PC-9 (cell line): ENCODE results near the gene CT45A1. TPM values are rescaled to one million over a fixed set of nuclear protein-coding genes. Genes with fewer than 3 reads are reported as not detected.
"Not testable (repeated sequence)": the region's sequence is repeated elsewhere in the genome, so short reads cannot be mapped to it uniquely, and the experiment has no call there.

ENCODE experiments used
- BruUV-seq: library from RNA; stranded (reverse); fragments of 400-500 nt; replicated peaks from 2 replicates; lab custom pipeline; 2021; lab: Mats Ljungman, UMichigan
- CTCF ChIA-PET: fragments of 300-600 bp; sonication (Branson Sonifier 250); formaldehyde crosslinking; loops from one replicate; lab custom pipeline; 2022; ENCODE audit warnings: antibody characterized with exemption; lab: Charles Lee
- POLR2A ChIA-PET: fragments of 300-600 bp; sonication (Branson Sonifier 250); formaldehyde crosslinking; loops from one replicate; lab custom pipeline; 2022; ENCODE audit warnings: antibody characterized with exemption; ENCODE audit not compliant: unreplicated experiment; lab: Charles Lee
- DNase-seq, 2 experiments: peaks; one replicate each; pipeline versions ENCODE4 v3.0.0 to v3.0.0-alpha.2; 2015 to 2022; ENCODE audit warnings: mixed read lengths in 1 of 2
- H2AFZ ChIP-seq: fragments of 200-600 bp; sonication (generic); 2 replicates; pipeline ENCODE4 v1.8.1; 2017; ENCODE audit warnings: antibody characterized with exemption
- H3F3A ChIP-seq: fragments of 200-600 bp; sonication (generic); 2 replicates; pipeline ENCODE4 v1.8.1; 2017; ENCODE audit warnings: antibody characterized with exemption, mild to moderate bottlenecking, low read depth; ENCODE audit not compliant: insufficient read depth
- H3K27ac ChIP-seq: fragments of 200-600 bp; sonication (generic); 2 replicates; pipeline ENCODE4 v1.6.1; 2016; ENCODE audit warnings: mixed run types
- H3K27me3 ChIP-seq: fragments of 200-600 bp; sonication (generic); 2 replicates; pipeline ENCODE4 v1.6.1; 2016; ENCODE audit warnings: low read depth, mixed run types; ENCODE audit not compliant: insufficient read depth
- H3K36me3 ChIP-seq: fragments of 200-600 bp; sonication (generic); 2 replicates; pipeline ENCODE4 v1.6.1; 2016; ENCODE audit warnings: low read depth, mixed run types
- H3K4me1 ChIP-seq: fragments of 200-600 bp; sonication (generic); replicated peaks from 2 replicates; pipeline ENCODE4 v1.6.1; 2016; ENCODE audit warnings: mixed run types; ENCODE audit not compliant: insufficient read depth
- H3K4me2 ChIP-seq: fragments of 200-600 bp; sonication (generic); 2 replicates; pipeline ENCODE4 v1.6.1; 2017; ENCODE audit warnings: mixed run types
- H3K4me3 ChIP-seq: fragments of 200-600 bp; sonication (generic); 2 replicates; pipeline ENCODE4 v1.6.1; 2016; ENCODE audit warnings: mixed run types
- H3K79me2 ChIP-seq: fragments of 200-600 bp; sonication (generic); 2 replicates; pipeline ENCODE4 v1.6.1; 2017; ENCODE audit warnings: low read depth, mixed run types
- H3K9me2 ChIP-seq: fragments of 200-600 bp; sonication (generic); 2 replicates; pipeline ENCODE4 v1.8.1; 2017; ENCODE audit warnings: mild to moderate bottlenecking; ENCODE audit not compliant: insufficient read depth
- H3K9me3 ChIP-seq: fragments of 200-600 bp; sonication (generic); 2 replicates; pipeline ENCODE4 v1.8.1; 2016; ENCODE audit warnings: low read depth; ENCODE audit not compliant: insufficient read depth
- H4K20me1 ChIP-seq: fragments of 200-600 bp; sonication (generic); 2 replicates; pipeline ENCODE4 v1.8.1; 2017; ENCODE audit not compliant: insufficient read depth
- EZH2 ChIP-seq: fragments of 200-600 bp; sonication (generic); IDR thresholded peaks from 2 replicates; pipeline ENCODE4 v1.8.0; 2017; ENCODE audit warnings: antibody characterized with exemption, low read depth
- intact Hi-C: fragments of 100-400 bp; cut with micrococcal nuclease; formaldehyde crosslinking; loops from one replicate; pipeline ENCODE4 v1.10.0; 2022; ENCODE audit not compliant: unreplicated experiment
- total RNA-seq: library from RNA; stranded (reverse); gene quantifications from 2 replicates; pipeline ENCODE4 v1.2.3, GENCODE V29; 2021
- TF ChIP-seq, protein P1 (sequence below): fragments of 200-600 bp; sonication (generic); conservative IDR thresholded peaks from 2 replicates; pipeline ENCODE4 v1.6.1; 2017; ENCODE audit warnings: mixed run types, antibody characterized with exemption, mild to moderate bottlenecking, moderate library complexity

The CT45A1 gene
- total RNA-seq, 1 experiment from 2014 or later: not detected

DNA sequence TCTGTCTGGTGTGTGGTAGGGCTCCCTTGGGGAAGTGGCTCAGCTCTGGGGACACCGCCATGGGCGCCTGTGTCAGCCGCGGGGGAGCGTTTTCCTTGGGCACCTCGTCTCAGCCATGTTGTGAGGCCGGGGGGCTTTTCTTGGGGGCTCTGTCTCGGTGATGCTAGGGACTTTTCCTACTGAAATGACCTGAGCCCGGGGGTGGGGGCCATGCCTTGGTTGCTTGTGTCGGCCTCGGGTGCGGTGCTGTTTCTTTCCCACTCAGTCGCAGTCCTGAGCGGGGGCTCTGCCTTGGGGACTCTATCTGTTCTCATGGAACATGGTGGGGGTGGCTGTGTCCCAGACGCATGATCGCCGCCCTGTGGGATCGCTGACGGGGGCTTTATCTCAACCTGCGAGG, 356 bp downstream of the CT45A1 start:
- no peaks in the 10 kb centered on the region for H4K20me1 ChIP-seq
- H3K9me3 ChIP-seq: no peaks in the 10 kb centered on the region
- H3K4me2 ChIP-seq: no peak overlapping the region
- ChIA-PET POLR2A (no interaction called here), CTCF (no interaction called here)
- DNase-seq: no peak
- H3K36me3 ChIP-seq: no peaks in the 10 kb centered on the region
- intact Hi-C loops: no loop called here
- H3K4me1 ChIP-seq: no peaks in the 10 kb centered on the region
- BruUV-seq: no TSS peak
- H3K79me2 ChIP-seq: no peaks in the 10 kb centered on the region
- no peaks in the 10 kb centered on the region for H3K9me2 ChIP-seq
- H2AFZ ChIP-seq: no peak overlapping the region
- H3K4me3 ChIP-seq: no peak overlapping the region
- TF ChIP-seq, protein P1, sequence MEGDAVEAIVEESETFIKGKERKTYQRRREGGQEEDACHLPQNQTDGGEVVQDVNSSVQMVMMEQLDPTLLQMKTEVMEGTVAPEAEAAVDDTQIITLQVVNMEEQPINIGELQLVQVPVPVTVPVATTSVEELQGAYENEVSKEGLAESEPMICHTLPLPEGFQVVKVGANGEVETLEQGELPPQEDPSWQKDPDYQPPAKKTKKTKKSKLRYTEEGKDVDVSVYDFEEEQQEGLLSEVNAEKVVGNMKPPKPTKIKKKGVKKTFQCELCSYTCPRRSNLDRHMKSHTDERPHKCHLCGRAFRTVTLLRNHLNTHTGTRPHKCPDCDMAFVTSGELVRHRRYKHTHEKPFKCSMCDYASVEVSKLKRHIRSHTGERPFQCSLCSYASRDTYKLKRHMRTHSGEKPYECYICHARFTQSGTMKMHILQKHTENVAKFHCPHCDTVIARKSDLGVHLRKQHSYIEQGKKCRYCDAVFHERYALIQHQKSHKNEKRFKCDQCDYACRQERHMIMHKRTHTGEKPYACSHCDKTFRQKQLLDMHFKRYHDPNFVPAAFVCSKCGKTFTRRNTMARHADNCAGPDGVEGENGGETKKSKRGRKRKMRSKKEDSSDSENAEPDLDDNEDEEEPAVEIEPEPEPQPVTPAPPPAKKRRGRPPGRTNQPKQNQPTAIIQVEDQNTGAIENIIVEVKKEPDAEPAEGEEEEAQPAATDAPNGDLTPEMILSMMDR: no peak
- no peak for TF ChIP-seq EZH2
- H3K27me3 ChIP-seq: peaks cover 10% of the 10 kb centered on the region; the same call in 1 of the 2 replicates
- H3F3A ChIP-seq: no peaks in the 10 kb centered on the region
- H3K27ac ChIP-seq: no peak overlapping the region

DNA sequence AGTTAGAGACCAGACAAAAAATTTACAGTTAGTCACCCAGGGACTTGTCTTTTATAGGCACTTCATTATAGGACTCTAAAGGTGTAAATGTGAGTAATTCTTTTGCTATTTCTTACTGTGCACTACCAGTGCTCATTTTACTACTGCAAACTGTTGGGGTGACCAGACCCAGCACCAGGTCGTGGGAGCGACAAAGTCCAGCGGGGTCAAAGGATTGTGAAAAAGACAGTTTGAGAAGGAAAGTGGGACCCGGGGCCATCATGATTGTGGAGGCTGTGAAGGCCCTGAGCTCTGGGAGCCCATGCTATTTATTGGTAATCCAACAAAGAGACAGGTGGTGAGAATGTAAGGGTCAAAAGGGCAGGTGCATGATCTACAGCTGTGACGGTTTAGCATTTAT, 21.2 kb downstream of the CT45A1 start:
- H3K36me3 ChIP-seq, H3K4me3 ChIP-seq, H3K9me2 ChIP-seq, H4K20me1 ChIP-seq, H3F3A ChIP-seq, BruUV-seq, intact Hi-C loops, DNase-seq, H2AFZ ChIP-seq, H3K27me3 ChIP-seq, H3K9me3 ChIP-seq, H3K4me1 ChIP-seq, H3K4me2 ChIP-seq, H3K79me2 ChIP-seq, POLR2A ChIA-PET, H3K27ac ChIP-seq, CTCF ChIA-PET: not testable (repeated sequence)

DNA sequence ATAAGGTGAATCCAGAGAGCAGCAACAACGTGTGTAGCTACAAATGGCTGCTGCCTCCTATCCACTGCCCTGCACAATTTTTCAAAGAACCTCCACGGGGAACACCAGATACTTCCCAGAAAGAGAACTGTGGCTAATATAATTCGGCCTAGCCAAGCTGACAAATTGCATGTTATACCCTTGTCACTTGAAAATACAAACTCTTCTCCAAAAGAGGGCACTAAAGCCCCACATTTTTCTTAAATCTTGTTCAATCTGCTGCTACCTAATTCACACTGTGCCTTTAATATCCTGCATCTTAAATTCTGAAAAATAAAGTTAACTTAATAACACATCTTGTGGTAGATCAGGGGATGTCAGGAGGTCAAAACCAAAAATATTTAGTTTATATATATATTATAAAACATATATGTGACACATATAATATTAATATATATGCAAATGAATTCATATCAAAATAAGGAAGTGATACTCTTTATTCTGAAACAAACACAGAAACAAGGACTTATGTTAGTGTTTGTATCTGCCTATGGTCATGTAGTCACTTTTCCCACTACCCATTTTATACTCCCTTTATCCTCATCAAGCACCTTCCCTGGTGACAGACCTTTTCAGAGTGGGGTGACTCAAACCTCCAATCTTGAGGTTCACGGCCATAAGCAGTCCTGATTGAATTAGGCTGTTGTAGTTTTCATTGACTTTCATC, 24.1 kb downstream of the CT45A1 start:
- no peaks in the 10 kb centered on the region for H3K36me3 ChIP-seq
- no peak overlapping the region for H2AFZ ChIP-seq
- H3K9me2 ChIP-seq: no peaks in the 10 kb centered on the region
- peaks cover 8% of the 10 kb centered on the region; the same call in 1 of the 2 replicates for H3K27me3 ChIP-seq
- no TSS peak for BruUV-seq
- ChIA-PET CTCF (no interaction called here), POLR2A (no interaction called here)
- H4K20me1 ChIP-seq: no peaks in the 10 kb centered on the region
- TF ChIP-seq EZH2: no peak
- TF ChIP-seq, protein P1: peak; percentile 37
- no peaks in the 10 kb centered on the region for H3F3A ChIP-seq
- intact Hi-C loops: no loop called here
- no peaks in the 10 kb centered on the region for H3K4me1 ChIP-seq
- H3K4me3 ChIP-seq: no peak overlapping the region
- no peak for DNase-seq
- H3K79me2 ChIP-seq: no peaks in the 10 kb centered on the region
- H3K27ac ChIP-seq: no peak overlapping the region
- no peaks in the 10 kb centered on the region for H3K9me3 ChIP-seq
- no peak overlapping the region for H3K4me2 ChIP-seq
